K562 (cell line): ENCODE data around the gene KRTAP10-9. TPM values are rescaled to one million over a fixed set of nuclear protein-coding genes. Genes with fewer than 3 reads are reported as not detected.

Source experiments
- ATAC-seq: fragments of 200-7000 bp; cut with Tn5 transposase; 3 replicates; pipeline ENCODE4 v1.9.1; 2020; ENCODE audit warnings: moderate library complexity
- BruUV-seq: library from RNA; stranded (reverse); fragments of 400-500 nt; replicated peaks from 2 replicates; lab custom pipeline; 2021; lab: Mats Ljungman, UMichigan
- CTCF ChIA-PET: fragments of 300-600 bp; formaldehyde crosslinking; extraction: SDS; loops from one replicate; lab custom pipeline; 2021; ENCODE audit warnings: low intra/inter-chr PET ratio; lab: Yijun Ruan, JAX
- POLR2A ChIA-PET: fragments of 300-600, 350-650 bp; sonication (Branson Sonifier 250); formaldehyde crosslinking; extraction: SDS; loops from one replicate; lab custom pipeline; 2021; ENCODE audit warnings: antibody characterized with exemption, inconsistent platforms; lab: Yijun Ruan, JAX
- DNase-seq, 4 experiments: peaks; one replicate each; pipeline versions ENCODE4 v3.0.0 to v3.0.0-alpha.2; 2011 to 2018; ENCODE audit warnings: low spot score in 3 of 4, mixed read lengths in 3 of 4; ENCODE audit errors: extremely low read depth in 1 of 4
- FAIRE-seq: peaks from 2 replicates; lab custom pipeline; 2011; peaks lifted over from hg19 to GRCh38; lab: Jason Lieb, UNC
- H2AFZ ChIP-seq: 2 replicates; pipeline ENCODE4 v1.6.0; 2011; ENCODE audit warnings: low read depth, low read length, control low read depth, inconsistent platforms
- H3K27ac ChIP-seq: fragments of 200-600 bp; 3 replicates; pipeline ENCODE4 v1.8.0; 2011; ENCODE audit warnings: low read depth, mild to moderate bottlenecking, control low read depth, inconsistent platforms, low read length, moderate library complexity, mixed read lengths; ENCODE audit errors: extremely low read depth
- H3K27me3 ChIP-seq, 2 experiments: fragments of 300-600 bp in 1 of 2; 2 replicates in 1 of 2; 3 replicates in 1 of 2; pipeline versions ENCODE4 v1.6.0 to v1.8.0; 2011; ENCODE audit warnings: inconsistent platforms in 2 of 2, low read length in 2 of 2, mild to moderate bottlenecking in 1 of 2, mixed read lengths in 1 of 2, moderate library complexity in 1 of 2; ENCODE audit not compliant: control insufficient read depth in 2 of 2, insufficient read depth in 2 of 2
- H3K36me3 ChIP-seq: fragments of 300-600 bp; 3 replicates; pipeline ENCODE4 v1.8.0; 2011; ENCODE audit warnings: mild to moderate bottlenecking, low read length, inconsistent platforms; ENCODE audit not compliant: control insufficient read depth, insufficient read depth
- H3K4me1 ChIP-seq, 2 experiments: fragments of 200-600 bp in 1 of 2; replicated peaks in 1 of 2; 2 replicates in 1 of 2; 3 replicates in 1 of 2; pipeline versions ENCODE4 v1.5.1 to v1.8.0; 2011; ENCODE audit warnings: inconsistent platforms in 2 of 2, low read length in 2 of 2, mild to moderate bottlenecking in 1 of 2, mixed read lengths in 1 of 2, moderate library complexity in 1 of 2; ENCODE audit not compliant: control insufficient read depth in 2 of 2, insufficient read depth in 2 of 2
- H3K4me2 ChIP-seq: 2 replicates; pipeline ENCODE4 v1.6.1; 2011; ENCODE audit warnings: low read length, control low read depth, inconsistent platforms, mixed read lengths; ENCODE audit not compliant: insufficient read depth
- H3K4me3 ChIP-seq: fragments of 200-600 bp; sonication (generic), shearing (Covaris generic); 2 replicates; pipeline ENCODE4 v1.5.1; 2016; ENCODE audit warnings: control low read depth, inconsistent platforms
- H3K79me2 ChIP-seq: fragments of 200-600 bp; 3 replicates; pipeline ENCODE4 v1.8.0; 2011; ENCODE audit warnings: low read length, inconsistent platforms; ENCODE audit not compliant: control insufficient read depth, insufficient read depth
- H3K9ac ChIP-seq, 2 experiments: 2 replicates each; pipeline versions ENCODE4 v1.6.0 to v1.6.1; 2011; ENCODE audit warnings: low read depth in 2 of 2, low read length in 2 of 2, control low read depth in 1 of 2, inconsistent platforms in 1 of 2, mild to moderate bottlenecking in 1 of 2, mixed read lengths in 1 of 2; ENCODE audit not compliant: insufficient read depth in 1 of 2
- H3K9me1 ChIP-seq: one replicate; pipeline ENCODE4 v1.6.0; 2011; ENCODE audit warnings: inconsistent platforms, mild to moderate bottlenecking, low read length, moderate library complexity; ENCODE audit not compliant: control insufficient read depth, insufficient read depth
- H3K9me3 ChIP-seq: replicated peaks from 2 replicates; pipeline ENCODE4 v1.5.1; 2011; ENCODE audit warnings: low read depth, low read length, inconsistent platforms; ENCODE audit not compliant: control insufficient read depth, insufficient read depth
- H4K20me1 ChIP-seq: replicated peaks from 2 replicates; pipeline ENCODE4 v1.6.1; 2011; ENCODE audit warnings: low read length, inconsistent platforms, mixed read lengths; ENCODE audit not compliant: control insufficient read depth, insufficient read depth
- CTBP1 ChIP-seq: fragments of 450-650 bp; IDR thresholded peaks from 2 replicates; pipeline ENCODE4 v1.6.1; 2016; ENCODE audit warnings: borderline replicate concordance
- DDX20 ChIP-seq: fragments of 450-650 bp; IDR thresholded peaks from 2 replicates; pipeline ENCODE4 v1.6.1; 2016; ENCODE audit warnings: missing genetic modification characterization, low read depth, mild to moderate bottlenecking, missing compliant biosample characterization, moderate library complexity
- ETV5 ChIP-seq: sonication (generic); formaldehyde crosslinking; IDR thresholded peaks from 2 replicates; pipeline ENCODE4 v1.4.0; 2020; ENCODE audit warnings: low read depth, mild to moderate bottlenecking, missing genetic modification reagents
- ILK ChIP-seq: fragments of 450-650 bp; IDR thresholded peaks from 2 replicates; pipeline ENCODE4 v1.6.1; 2016; ENCODE audit warnings: missing genetic modification characterization, low read depth, mild to moderate bottlenecking, missing compliant biosample characterization, moderate library complexity, borderline replicate concordance
- RUNX1 ChIP-seq: sonication (generic); IDR thresholded peaks from 2 replicates; pipeline ENCODE4 v1.6.1; 2016; ENCODE audit warnings: antibody characterized with exemption, low read depth
- TAF15 ChIP-seq: fragments of 200-400 bp; formaldehyde crosslinking; IDR thresholded peaks from 2 replicates; pipeline ENCODE4 v1.6.1; 2017; ENCODE audit warnings: mild to moderate bottlenecking, low read depth, low read length, moderate library complexity
- ZHX1 ChIP-seq: fragments of 150-350 bp; conservative IDR thresholded peaks from 2 replicates; pipeline ENCODE4 v1.6.1; 2014; ENCODE audit warnings: low read length
- ZNF140 ChIP-seq: fragments of 250-450 bp; sonication (Bioruptor Pico); IDR thresholded peaks from 2 replicates; pipeline ENCODE4 v1.8.0; 2021; ENCODE audit warnings: moderate library complexity, mild to moderate bottlenecking, inconsistent platforms
- ZNF507 ChIP-seq: conservative IDR thresholded peaks from 2 replicates; pipeline ENCODE4 v1.6.1; 2017; ENCODE audit warnings: missing genetic modification characterization, missing compliant biosample characterization
- ZNF511 ChIP-seq: sonication (generic); formaldehyde crosslinking; IDR thresholded peaks from 2 replicates; pipeline ENCODE4 v1.8.0; 2022; ENCODE audit warnings: mild to moderate bottlenecking, missing genetic modification reagents
- ZNF766 ChIP-seq: fragments of 200-800 bp; sonication (Bioruptor generic); conservative IDR thresholded peaks from 2 replicates; pipeline ENCODE4 v1.6.1; 2016; ENCODE audit warnings: missing genetic modification characterization, missing compliant biosample characterization
- WGBS: fragments of 100-300 bp; shearing (Covaris generic); methylation state at CpG from one replicate; pipeline ENCODE4 v1.1.6; 2016; ENCODE audit warnings: low coverage, mixed read lengths; ENCODE audit not compliant: insufficient coverage; ENCODE audit errors: missing lambda C conversion rate; 5-methylcytosine and 5-hydroxymethylcytosine counted together
- in situ Hi-C: fragments of 300-500 bp; cut with MboI; formaldehyde crosslinking; loops from 4 replicates; pipeline ENCODE4 v1.15.0; 2018; ENCODE audit warnings: inconsistent platforms, mixed read lengths
- intact Hi-C: fragments of 100-400 bp; cut with micrococcal nuclease; formaldehyde crosslinking; loops from 2 replicates; pipeline ENCODE4 v1.14.2; 2022
- polyA plus RNA-seq, 8 experiments: library from polyadenylated mRNA; depleted of rRNA in 4 of 8; stranded (reverse) in 5 of 8; unstranded in 3 of 8; fragments of >200 nt; fragmentation: Nextera tagmentation in 2 of 8; fragmentation: Illumina TruSeq in 1 of 8; extraction: Ambion mirVana in 2 of 8; extraction: Trizol in 1 of 8; gene quantifications; 2 replicates each; pipeline versions ENCODE4 v1.2.1 to v1.2.3, GENCODE V29; 2011 to 2014; ENCODE audit warnings: inconsistent platforms in 1 of 8, missing spikeins in 1 of 8
- total RNA-seq, 7 experiments: library from RNA; depleted of rRNA in 6 of 7; stranded (reverse); fragments of >200 nt in 6 of 7; fragmentation: Illumina TruSeq in 2 of 7; extraction: Trizol in 2 of 7; gene quantifications; 2 replicates each; pipeline versions ENCODE4 v1.2.1 to v1.2.3, GENCODE V29; 2011 to 2021; ENCODE audit warnings: low replicate concordance in 1 of 7

The KRTAP10-9 gene
- total and polyA plus RNA-seq, 9 of the 15 experiments (the other 6 are each of a cell fraction or from before 2014, with no cell fraction given) = not detected

GRCh38 chr21:44653656-44654575 is 27.0 kb downstream of the KRTAP10-9 start:
- Histone ChIP-seq H3K79me2 (no peaks in the 10 kb centered on the region), H3K4me1 (peaks cover 0 to 8% of the 10 kb centered on the region in 2 experiments; a peak in 2 of 5 replicates), H2AFZ (no peak overlapping the region), H3K9me3 (no peaks in the 10 kb centered on the region), H3K4me3 (no peak overlapping the region), H3K27me3 (peaks cover 13 to 60% of the 10 kb centered on the region in 2 experiments; a peak in 4 of 5 replicates), H3K27ac (no peak overlapping the region), H3K9me1 (no peaks in the 10 kb centered on the region), H3K4me2 (no peak overlapping the region), H4K20me1 (no peaks in the 10 kb centered on the region), H3K9ac (no peak overlapping the region), H3K36me3 (no peaks in the 10 kb centered on the region)
- FAIRE-seq (no peak), DNase-seq (no peak), ATAC-seq (no peak)
- no peak for TF ChIP-seq ZNF507
- TF ChIP-seq ZNF766 = no peak
- no peak for TF ChIP-seq RUNX1
- TF ChIP-seq ZHX1 = no peak
- TF ChIP-seq CTBP1 = no peak
- no peak for TF ChIP-seq DDX20 (tag)
- TF ChIP-seq ZNF511 (CRISPR knock-in tag) = no peak
- no peak for TF ChIP-seq ILK
- no peak for TF ChIP-seq ZNF140
- TF ChIP-seq TAF15 = no peak
- TF ChIP-seq ETV5 (CRISPR knock-in tag) = no peak
- no TSS peak for BruUV-seq
- 2% methylated on average over 17 of the region's 17 CpGs for WGBS
- ChIA-PET POLR2A (interaction anchor here (0.8 to 1.2 kb wide), 2 partner anchors 10 to 89 kb away, joined by 3 read pairs; no protein-coding TSS in a partner anchor), CTCF (no interaction called here)
- in situ Hi-C loops = no loop called here
- intact Hi-C loops = no loop called here
